MG63 (cell line): ENCODE data around the gene FUS. TPM values are rescaled to one million over a fixed set of nuclear protein-coding genes. Genes with fewer than 3 reads are reported as not detected.

Experiments used
- DNase-seq: peaks from one replicate; pipeline ENCODE4 v3.0.0-alpha.2; 2020
- H3K27me3 ChIP-seq: fragments of 250-450 bp; sonication (Bioruptor Pico); 2 replicates; pipeline ENCODE4 v1.5.1; 2020; ENCODE audit warnings: mild to moderate bottlenecking, moderate library complexity
- H3K36me3 ChIP-seq: fragments of 250-450 bp; sonication (Bioruptor Pico); 2 replicates; pipeline ENCODE4 v1.5.1; 2020; ENCODE audit warnings: mild to moderate bottlenecking, moderate library complexity
- H3K4me3 ChIP-seq: fragments of 250-450 bp; sonication (Bioruptor Pico); 2 replicates; pipeline ENCODE4 v1.5.1; 2020; ENCODE audit warnings: mild to moderate bottlenecking, moderate library complexity
- H3K9me3 ChIP-seq: fragments of 250-450 bp; sonication (Bioruptor Pico); 2 replicates; pipeline ENCODE4 v1.5.1; 2020; ENCODE audit warnings: mild to moderate bottlenecking, moderate library complexity
- total RNA-seq: library from RNA; depleted of rRNA; stranded (reverse); fragments of >200 nt; shearing (Covaris generic); gene quantifications from 2 replicates; pipeline ENCODE4 v1.2.3, GENCODE V29; 2014; ENCODE audit warnings: low replicate concordance; rRNA removed

Gene FUS
- total RNA-seq, 1 experiment from 2014 or later, result 17.2 TPM

- Histone ChIP-seq H3K4me3 (no peak overlapping the region), H3K36me3 (no peaks in the 10 kb centered on the region), H3K9me3 (peaks cover 6% of the 10 kb centered on the region), H3K27me3 (no peaks in the 10 kb centered on the region)
- no peak for DNase-seq
These were observed 58.1 kb downstream of the FUS start for GRCh38 chr16:31238041-31238440.

Other genes with a start within 250 kb of the FUS start
- gene ORAI3, start 231.1 kb upstream of the FUS start, total RNA-seq, result 4.1 and 4.2 TPM in 2 replicates
- gene SETD1A, start 222.4 kb upstream of the FUS start, total RNA-seq, result 0.17 and 0.76 TPM in 2 replicates
- 2.1 and 5.0 TPM in 2 replicates for gene HSD3B7, start 194.9 kb upstream of the FUS start, total RNA-seq
- gene STX1B, start 169.5 kb upstream of the FUS start, total RNA-seq, result not detected in 2 replicates
- 31.6 and 47.1 TPM in 2 replicates for gene STX4, start 146.6 kb upstream of the FUS start, total RNA-seq
- 34.1 and 47.4 TPM in 2 replicates for gene ZNF668, start 105.9 kb upstream of the FUS start, total RNA-seq
- 11.4 and 11.5 TPM in 2 replicates for gene ZNF646, start 105.7 kb upstream of the FUS start, total RNA-seq
- 1.7 and 1.9 TPM in 2 replicates for gene PRSS53, start 91.2 kb upstream of the FUS start, total RNA-seq
- gene VKORC1, start 85.3 kb upstream of the FUS start, total RNA-seq, result 146 and 155 TPM in 2 replicates
- 24.1 and 42.5 TPM in 2 replicates for gene BCKDK, start 71.8 kb upstream of the FUS start, total RNA-seq
- gene KAT8, start 62.5 kb upstream of the FUS start, total RNA-seq, result 59.1 and 78.2 TPM in 2 replicates
- gene PRSS8, start 44.4 kb upstream of the FUS start, total RNA-seq, result not detected in 2 replicates
- gene PRSS36, start 30.1 kb upstream of the FUS start, total RNA-seq, result 1.7 TPM in 1 of 2 replicates, not detected in the other
- not detected in 2 replicates for gene PYCARD, start 22.6 kb downstream of the FUS start, total RNA-seq
- not detected in 2 replicates for gene TRIM72, start 34.0 kb downstream of the FUS start, total RNA-seq
- not detected in 2 replicates for gene PYDC1, start 37.0 kb downstream of the FUS start, total RNA-seq
- gene ITGAM, start 79.8 kb downstream of the FUS start, total RNA-seq, result not detected in 2 replicates
- gene ITGAX, start 175.0 kb downstream of the FUS start, total RNA-seq, result 0.46 TPM in 1 of 2 replicates, not detected in the other
- gene ITGAD, start 213.2 kb downstream of the FUS start, total RNA-seq, result not detected in 2 replicates
- gene COX6A2, start 248.2 kb downstream of the FUS start, total RNA-seq, result not detected in 2 replicates